Measurements from ENCODE around the gene TTBK1. TPM values are rescaled to one million over a fixed set of nuclear protein-coding genes. Genes with fewer than 3 reads are reported as not detected.

Gene TTBK1
- total RNA-seq, 1 donor from 2014 or later, result 0.09 TPM

DNA sequence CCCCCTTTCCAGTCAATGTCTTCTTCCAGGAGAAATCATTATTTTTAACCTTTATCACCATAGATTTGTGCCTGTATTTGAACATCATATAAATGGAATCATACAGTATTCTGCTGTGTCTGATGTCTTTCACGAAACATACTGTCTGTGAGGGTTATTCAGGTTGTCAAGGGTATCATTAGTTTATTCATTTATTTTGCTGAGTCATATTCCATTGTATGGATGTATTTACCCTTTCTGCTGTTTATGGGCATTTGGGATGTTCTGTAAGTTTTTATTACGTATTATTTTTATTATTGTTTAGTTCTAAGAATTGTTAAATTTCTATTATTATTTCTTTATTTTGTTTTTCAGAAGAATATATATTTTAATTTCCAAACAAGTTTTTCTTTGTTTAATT lies 36.0 kb upstream of the TTBK1 start:
- H3K27ac ChIP-seq, result no peak overlapping the region
- DNase-seq (no peak), ATAC-seq (no peak)
- peaks cover 16% of the 10 kb centered on the region for H3K36me3 ChIP-seq
- H3K27me3 ChIP-seq (ENCODE audit: low read depth), result no peaks in the 10 kb centered on the region
- no peak overlapping the region for H3K4me3 ChIP-seq
- intact Hi-C loops (cut with DNase I), result no loop called here
- no peaks in the 10 kb centered on the region for H3K4me1 ChIP-seq
- H3K9me3 ChIP-seq, result no peaks in the 10 kb centered on the region
- TF ChIP-seq CTCF (IDR thresholded peaks at IDR 0.05), result no peak

GRCh38 chr6:43211955-43212354 lies 31.3 kb upstream of the TTBK1 start:
- no peak overlapping the region for H3K4me3 ChIP-seq
- H3K4me1 ChIP-seq, result no peaks in the 10 kb centered on the region
- H3K27ac ChIP-seq, result no peak overlapping the region
- DNase-seq (no peak), ATAC-seq (no peak)
- no peak for TF ChIP-seq CTCF (IDR thresholded peaks at IDR 0.05)
- no peaks in the 10 kb centered on the region for H3K27me3 ChIP-seq (ENCODE audit: low read depth)
- no peaks in the 10 kb centered on the region for H3K9me3 ChIP-seq
- peaks cover 35% of the 10 kb centered on the region for H3K36me3 ChIP-seq
- intact Hi-C loops (cut with DNase I), result no loop called here

GRCh38 chr6:43213431-43213830 lies 29.9 kb upstream of the TTBK1 start:
- H3K4me1 ChIP-seq, result no peaks in the 10 kb centered on the region
- H3K9me3 ChIP-seq, result no peaks in the 10 kb centered on the region
- intact Hi-C loops (cut with DNase I), result no loop called here
- no peak overlapping the region for H3K4me3 ChIP-seq
- TF ChIP-seq CTCF (IDR thresholded peaks at IDR 0.05), result no peak
- peaks cover 45% of the 10 kb centered on the region for H3K36me3 ChIP-seq
- DNase-seq (no peak), ATAC-seq (no peak)
- no peaks in the 10 kb centered on the region for H3K27me3 ChIP-seq (ENCODE audit: low read depth)
- H3K27ac ChIP-seq, result no peak overlapping the region

DNA sequence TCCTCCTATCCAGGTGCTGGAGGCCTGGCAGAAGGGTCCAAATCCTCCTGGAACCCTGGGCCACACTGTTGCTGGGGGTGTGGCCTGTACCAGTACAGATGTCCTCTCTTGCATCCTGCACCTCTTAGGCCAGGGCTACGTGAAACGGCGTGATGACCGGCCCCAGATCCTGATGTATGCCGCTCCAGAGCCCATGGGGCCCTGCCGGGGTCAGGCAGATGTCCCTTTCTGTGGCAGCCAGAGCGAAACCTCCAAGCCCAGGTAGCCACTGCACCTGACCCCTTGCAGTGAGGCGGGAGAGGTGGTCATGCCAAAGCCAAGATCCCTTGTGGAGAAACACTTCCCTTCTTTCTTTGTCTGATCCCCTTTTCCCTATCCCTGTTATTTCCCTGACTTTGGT lies 28.2 kb upstream of the TTBK1 start:
- Histone ChIP-seq H3K4me3 (no peak overlapping the region), H3K27me3 (ENCODE audit: low read depth) (no peaks in the 10 kb centered on the region), H3K4me1 (no peaks in the 10 kb centered on the region), H3K9me3 (no peaks in the 10 kb centered on the region), H3K36me3 (peaks cover 45% of the 10 kb centered on the region), H3K27ac (no peak overlapping the region)
- ATAC-seq (no peak), DNase-seq (no peak)
- intact Hi-C loops (cut with DNase I), result no loop called here
- no peak for TF ChIP-seq CTCF (IDR thresholded peaks at IDR 0.05)

GRCh38 chr6:43216200-43216599 lies 27.1 kb upstream of the TTBK1 start:
- ATAC-seq (peak in 1 of 2 donors; percentile 35), DNase-seq (no peak)
- Histone ChIP-seq H3K9me3 (no peaks in the 10 kb centered on the region), H3K4me1 (no peaks in the 10 kb centered on the region), H3K36me3 (peaks cover 53% of the 10 kb centered on the region), H3K4me3 (no peak overlapping the region), H3K27me3 (ENCODE audit: low read depth) (no peaks in the 10 kb centered on the region), H3K27ac (no peak overlapping the region)
- TF ChIP-seq CTCF (IDR thresholded peaks at IDR 0.05), result no peak
- intact Hi-C loops (cut with DNase I), result no loop called here

DNA sequence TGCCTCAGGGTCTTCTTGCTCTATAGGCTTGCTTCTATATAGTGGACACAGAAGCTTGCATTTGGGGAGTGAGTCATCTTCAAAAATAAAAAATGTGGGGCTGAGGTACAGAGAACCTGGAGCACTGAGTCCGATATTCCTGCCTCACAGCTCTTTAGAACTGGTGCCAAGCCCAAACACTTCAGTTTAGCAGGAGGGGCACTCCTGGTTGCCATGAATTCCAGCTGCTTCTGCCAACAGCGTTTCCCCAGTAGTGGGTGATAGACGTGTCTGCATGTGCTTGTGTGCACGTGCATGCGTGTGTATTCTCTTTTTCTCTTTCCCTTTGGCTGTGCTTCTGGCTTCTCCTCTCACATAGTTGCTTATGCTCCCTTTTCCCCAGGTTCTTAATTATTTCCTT lies 25.9 kb upstream of the TTBK1 start:
- Histone ChIP-seq H3K4me3 (no peak overlapping the region), H3K27me3 (ENCODE audit: low read depth) (no peaks in the 10 kb centered on the region), H3K4me1 (no peaks in the 10 kb centered on the region), H3K9me3 (no peaks in the 10 kb centered on the region), H3K27ac (no peak overlapping the region), H3K36me3 (peaks cover 59% of the 10 kb centered on the region)
- ATAC-seq (peak; percentile 63 to 66), DNase-seq (no peak)
- intact Hi-C loops (cut with DNase I), result no loop called here
- TF ChIP-seq CTCF (IDR thresholded peaks at IDR 0.05), result no peak
